ENCODE measurements around the gene YPEL3. TPM values are rescaled to one million over a fixed set of nuclear protein-coding genes. Genes with fewer than 3 reads are reported as not detected.

YPEL3 gene
- total RNA-seq, 1 donor from 2014 or later: 75.8 TPM

GRCh38 chr16:30076276-30076791 is 19.7 kb downstream of the YPEL3 start:
- POLR2A ChIA-PET: interaction anchor here (0.6 to 5.1 kb wide), 6 partner anchors 11 to 109 kb away, joined by 4 to 75 read pairs (median 15); partner anchors contain the start of genes ALDOA, CORO1A, TBX6 and YPEL3
- no peaks in the 10 kb centered on the region for H3K9me3 Mint-ChIP-seq
- no peaks in the 10 kb centered on the region for H3K27me3 Mint-ChIP-seq
- no peak for DNase-seq
- no peak for TF ChIP-seq CTCF (IDR thresholded peaks at IDR 0.05)
- H3K27ac Mint-ChIP-seq: peak overlapping the region; percentile 81
- H3K4me1 Mint-ChIP-seq: peaks cover 35% of the 10 kb centered on the region
- peak; percentile 55 for ATAC-seq (ENCODE audit: low read depth)
- peak overlapping the region; percentile 94 for H3K4me3 Mint-ChIP-seq
- CTCF ChIA-PET: interaction anchor here (1.1 kb wide), 2 partner anchors 16 to 522 kb away, joined by 3 to 8 read pairs; partner anchors contain the start of gene TBX6
- H3K36me3 Mint-ChIP-seq (ENCODE audit: low read depth): peaks cover 59% of the 10 kb centered on the region
- intact Hi-C loops (cut with micrococcal nuclease): loop anchor here (1.0 kb wide), 1 partner anchor 16 kb away; no protein-coding TSS in a partner anchor

GRCh38 chr16:30075503-30076275 is 20.3 kb downstream of the YPEL3 start, which contains the start of gene PPP4C:
Gene PPP4C, plus strand, starts transcription at chr16:30075994. Its CDS starts 384 bp downstream, at chr16:30076378.
- ChIA-PET POLR2A (interaction anchor here (0.6 to 5.1 kb wide), 8 partner anchors 10 to 110 kb away, joined by 3 to 75 read pairs (median 6); partner anchors contain the start of genes ALDOA, CORO1A, TBX6 and YPEL3), CTCF (interaction anchor here (1.1 kb wide), 2 partner anchors 16 to 523 kb away, joined by 3 to 8 read pairs; partner anchors contain the start of gene TBX6)
- H3K4me3 Mint-ChIP-seq: peak within 1 kb of the TSS; percentile 94
- no peaks in the 10 kb centered on the region for H3K9me3 Mint-ChIP-seq
- DNase-seq (peak; percentile 86), ATAC-seq (ENCODE audit: low read depth) (peak; percentile 86)
- H3K4me1 Mint-ChIP-seq: peaks cover 35% of the 10 kb centered on the region
- intact Hi-C loops (cut with micrococcal nuclease): loop anchor here (1.0 kb wide), 2 partner anchors 10 to 17 kb away; partner anchors contain the start of gene ALDOA
- no peak for TF ChIP-seq CTCF (IDR thresholded peaks at IDR 0.05)
- peaks cover 58% of the 10 kb centered on the region for H3K36me3 Mint-ChIP-seq (ENCODE audit: low read depth)
- H3K27me3 Mint-ChIP-seq: no peaks in the 10 kb centered on the region
- H3K27ac Mint-ChIP-seq: peak within 1 kb of the TSS; percentile 91

- DNase-seq (no peak), ATAC-seq (ENCODE audit: low read depth) (no peak)
- TF ChIP-seq CTCF (IDR thresholded peaks at IDR 0.05): no peak
- H3K4me1 Mint-ChIP-seq: peaks cover 33% of the 10 kb centered on the region
- H3K4me3 Mint-ChIP-seq: no peak overlapping the region
- no peak overlapping the region for H3K27ac Mint-ChIP-seq
- CTCF ChIA-PET: no interaction called here
- POLR2A ChIA-PET: no interaction called here
- no peaks in the 10 kb centered on the region for H3K9me3 Mint-ChIP-seq
- H3K27me3 Mint-ChIP-seq: no peaks in the 10 kb centered on the region
- peaks cover 55% of the 10 kb centered on the region for H3K36me3 Mint-ChIP-seq (ENCODE audit: low read depth)
- intact Hi-C loops (cut with micrococcal nuclease): no loop called here
Measured at GRCh38 chr16:30070490-30070889, 25.5 kb downstream of the YPEL3 start.

GRCh38 chr16:30069611-30070462 is 26.2 kb downstream of the YPEL3 start:
- H3K27ac Mint-ChIP-seq: no peak overlapping the region
- H3K27me3 Mint-ChIP-seq: no peaks in the 10 kb centered on the region
- H3K4me3 Mint-ChIP-seq: no peak overlapping the region
- peaks cover 29% of the 10 kb centered on the region for H3K4me1 Mint-ChIP-seq
- no peak for TF ChIP-seq CTCF (IDR thresholded peaks at IDR 0.05)
- H3K9me3 Mint-ChIP-seq: no peaks in the 10 kb centered on the region
- ChIA-PET CTCF (no interaction called here), POLR2A (no interaction called here)
- no peak for DNase-seq
- H3K36me3 Mint-ChIP-seq (ENCODE audit: low read depth): peaks cover 59% of the 10 kb centered on the region
- no peak for ATAC-seq (ENCODE audit: low read depth)
- intact Hi-C loops (cut with micrococcal nuclease): loop anchor here (10.0 kb wide), 2 partner anchors 335 to 585 kb away; partner anchors contain the start of genes FBRS, PRR14 and ZNF771
